GM19099 (cell line): Measurements from ENCODE around the gene POLR1C.

ENCODE experiments used
- POLR2A ChIP-seq: IDR thresholded peaks from 3 replicates; pipeline ENCODE4 v1.6.1; 2011; ENCODE audit warnings: low read depth; ENCODE audit not compliant: insufficient read length; ENCODE audit errors: extremely low read depth

POLR1C gene

GRCh38 chr6:43489277-43490072 is 27.4 kb upstream of the POLR1C start:
- no peak for TF ChIP-seq POLR2A

- no peak for TF ChIP-seq POLR2A
Measured at GRCh38 chr6:43490523-43490939, 26.4 kb upstream of the POLR1C start.

DNA sequence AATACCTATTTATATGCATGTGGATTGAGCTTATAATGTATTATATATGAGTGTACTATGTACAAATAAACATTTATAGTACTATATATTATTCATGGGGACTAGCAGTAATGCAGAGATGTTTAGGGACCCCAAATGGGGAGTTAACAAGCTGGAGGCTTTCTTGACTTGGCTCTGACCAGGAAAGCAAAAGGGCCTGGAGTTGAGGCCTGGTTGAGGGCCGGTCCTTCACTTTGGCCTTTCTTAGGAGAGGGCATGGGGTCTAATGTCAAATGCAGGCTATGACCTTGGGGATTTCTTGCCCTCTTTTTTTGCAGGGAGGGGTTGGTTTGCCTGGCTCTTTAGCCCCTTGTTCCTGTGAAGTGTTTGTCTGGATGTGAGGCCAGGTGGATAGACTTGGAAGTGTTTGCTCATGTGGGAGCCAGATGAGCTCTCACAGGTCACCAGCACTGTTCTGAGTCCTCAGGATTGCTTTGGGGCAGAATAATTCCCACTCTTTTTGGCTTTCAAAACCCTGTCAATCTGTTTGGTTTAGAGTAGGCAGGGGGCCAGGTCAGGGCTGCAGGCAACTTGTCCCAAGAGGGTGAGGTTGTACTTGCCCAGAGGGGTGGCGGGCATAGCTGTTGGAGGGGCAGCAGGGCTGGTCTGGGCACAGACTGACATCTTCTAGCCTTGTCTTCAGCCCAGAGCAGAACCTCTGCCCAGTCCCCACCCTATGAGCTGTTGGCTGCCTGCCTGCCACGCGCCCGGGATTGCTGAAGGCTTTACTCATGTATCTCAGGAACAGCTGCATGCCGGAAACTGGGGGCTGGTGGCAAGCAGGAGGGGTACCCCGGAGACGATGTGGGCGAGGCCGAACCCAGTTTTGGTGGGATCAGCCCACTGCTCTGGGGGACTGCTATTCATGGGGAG is 24.9 kb upstream of the POLR1C start:
- no peak for TF ChIP-seq POLR2A

- no peak for TF ChIP-seq POLR2A
Measured at GRCh38 chr6:43492673-43493072, 24.2 kb upstream of the POLR1C start.

GRCh38 chr6:43493230-43493629 is 23.7 kb upstream of the POLR1C start:
- no peak for TF ChIP-seq POLR2A

DNA sequence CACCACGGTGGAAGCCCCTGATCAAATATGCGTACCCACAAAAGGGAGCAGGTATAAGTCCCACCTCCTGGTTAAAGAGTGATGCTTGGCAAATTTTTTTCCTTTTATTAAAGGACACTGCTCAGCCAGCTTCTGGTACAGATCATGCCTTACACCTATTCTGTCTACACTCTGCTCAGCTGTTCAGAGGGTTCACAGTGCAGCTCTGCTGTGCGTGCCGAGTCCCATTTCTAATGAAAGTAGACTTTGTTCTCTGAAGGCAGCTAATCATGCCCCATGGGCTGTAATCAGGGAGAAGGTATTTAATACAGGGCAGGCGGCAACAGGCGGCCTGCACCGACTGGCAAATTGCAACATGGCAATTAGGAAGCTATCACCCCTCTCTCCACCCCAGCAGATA is 23.1 kb upstream of the POLR1C start:
- TF ChIP-seq POLR2A: no peak

DNA sequence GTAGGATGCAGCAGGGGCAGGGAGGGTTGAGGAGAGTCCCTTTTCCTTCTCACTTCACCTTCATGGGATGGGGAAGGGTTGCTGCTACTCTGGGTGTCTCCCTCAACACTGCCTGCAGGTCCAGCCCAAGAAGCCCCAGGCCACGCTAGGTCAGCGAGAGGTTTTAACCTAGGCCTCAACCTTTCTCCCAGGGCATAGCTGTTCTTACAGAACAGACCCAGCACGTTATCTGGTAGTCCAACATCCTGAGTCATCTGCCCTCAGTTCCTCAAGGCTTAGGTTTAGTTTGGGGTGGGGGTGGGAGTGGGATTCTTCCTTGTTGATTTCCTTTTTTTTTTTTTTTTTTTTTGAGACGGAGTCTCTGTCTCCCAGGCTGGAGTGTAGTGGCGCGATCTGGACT is 22.6 kb upstream of the POLR1C start:
- no peak for TF ChIP-seq POLR2A

- no peak for TF ChIP-seq POLR2A
Measured at GRCh38 chr6:43494766-43495165, 22.1 kb upstream of the POLR1C start.

DNA sequence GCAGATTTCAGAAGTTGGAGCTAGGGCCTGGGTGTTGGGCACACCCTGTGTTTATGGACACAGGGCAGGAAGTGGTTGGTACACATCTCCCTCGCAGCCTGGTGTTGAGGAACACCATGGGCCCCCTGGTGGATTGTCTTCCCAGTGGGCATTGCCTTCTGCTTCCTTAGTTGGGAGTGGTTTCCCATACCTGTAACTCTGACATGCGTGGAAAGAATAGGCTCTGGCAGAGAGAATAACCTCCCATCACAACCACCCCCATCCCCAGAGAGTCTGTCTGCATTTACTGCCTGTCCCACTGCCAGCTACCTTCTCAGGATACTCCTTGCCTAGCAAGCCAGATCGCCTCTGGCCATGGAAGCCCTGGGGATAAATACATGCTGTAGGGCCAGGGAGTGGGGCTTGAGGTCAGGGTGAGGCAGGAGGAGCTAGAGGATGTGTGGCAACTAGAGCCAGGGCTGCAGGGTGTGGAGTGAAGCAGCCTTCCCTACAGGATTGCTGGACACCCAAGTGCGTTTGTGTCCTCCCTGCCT is 21.4 kb upstream of the POLR1C start:
- no peak for TF ChIP-seq POLR2A

- TF ChIP-seq POLR2A: no peak
Measured at GRCh38 chr6:43496370-43497128, 20.3 kb upstream of the POLR1C start.

- TF ChIP-seq POLR2A: no peak
Measured at GRCh38 chr6:43497129-43497396, 19.8 kb upstream of the POLR1C start.

GRCh38 chr6:43497689-43498088 is 19.2 kb upstream of the POLR1C start:
- TF ChIP-seq POLR2A: no peak

DNA sequence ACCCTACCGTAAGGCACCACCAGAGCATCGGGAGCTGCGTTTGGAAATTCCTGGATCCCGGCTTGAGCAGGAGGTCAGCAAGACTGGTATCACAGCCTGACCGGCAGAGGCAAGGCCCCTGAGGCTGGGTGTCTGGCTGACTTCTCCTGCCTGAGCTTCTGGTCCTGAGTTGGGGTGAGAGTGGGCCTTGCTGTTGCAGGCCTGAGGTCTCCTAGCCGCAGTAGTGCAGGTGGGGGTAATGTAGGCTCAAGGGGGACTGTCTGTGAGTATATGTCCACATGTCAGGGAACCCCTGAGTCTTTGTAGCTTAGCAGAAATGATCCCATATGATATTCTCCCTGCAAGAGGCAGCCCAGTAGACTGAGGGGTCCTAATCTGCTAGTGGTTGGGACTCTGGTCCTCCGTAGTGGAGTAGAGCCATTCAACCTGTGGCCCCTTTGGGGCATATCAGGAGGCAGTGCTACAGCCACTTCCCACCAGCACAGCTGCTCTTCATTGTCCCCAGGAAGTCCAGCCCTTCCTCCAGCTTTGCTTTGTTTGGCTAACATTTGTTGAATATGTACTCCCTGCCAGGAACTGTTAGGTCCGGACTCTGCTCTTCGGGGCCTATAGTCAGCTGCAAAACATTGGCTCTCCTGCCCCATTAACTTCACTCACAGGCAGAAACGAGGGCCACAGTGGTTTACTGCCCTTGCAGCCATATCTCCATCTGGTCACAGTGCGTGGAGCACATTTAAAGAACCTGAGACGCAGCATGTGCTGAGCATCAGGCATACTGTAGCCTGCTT is 17.7 kb upstream of the POLR1C start:
- TF ChIP-seq POLR2A: no peak

DNA sequence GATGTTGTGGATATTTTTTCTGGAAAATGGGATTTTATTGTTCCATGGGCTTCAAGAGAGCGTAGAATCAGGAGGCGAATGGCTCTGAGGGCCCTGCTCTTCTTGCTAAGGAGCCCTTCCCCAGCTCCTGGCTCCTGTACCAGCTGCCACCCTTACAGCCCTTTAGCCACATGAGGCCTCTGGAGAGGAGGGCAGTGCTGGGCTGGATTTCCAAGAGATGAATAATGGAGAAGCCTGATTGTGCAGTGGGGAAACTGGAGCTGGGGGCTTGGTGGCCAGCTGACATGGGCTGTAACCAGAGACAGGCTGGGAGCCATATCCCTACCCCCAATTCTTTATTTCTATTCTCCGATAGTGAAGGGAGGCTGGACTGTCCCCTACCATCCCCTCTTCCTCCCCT is 16.0 kb upstream of the POLR1C start:
- TF ChIP-seq POLR2A: no peak
